Panc1 (cell line): ENCODE data around the gene PCMTD2. TPM values are rescaled to one million over a fixed set of nuclear protein-coding genes. Genes with fewer than 3 reads are reported as not detected.

Source experiments
- ATAC-seq: fragments of 200-7000 bp; cut with Tn5 transposase; 2 replicates; pipeline ENCODE4 v1.9.1; 2020; ENCODE audit warnings: mild to moderate bottlenecking, moderate library complexity
- BruUV-seq: library from RNA; stranded (reverse); fragments of 400-500 nt; replicated peaks from 2 replicates; lab custom pipeline; 2021; lab: Mats Ljungman, UMichigan
- CTCF ChIA-PET: fragments of 300-600 bp; sonication (Branson Sonifier 250); formaldehyde crosslinking; loops from one replicate; lab custom pipeline; 2022; ENCODE audit warnings: antibody characterized with exemption; lab: Charles Lee
- POLR2A ChIA-PET: fragments of 300-600 bp; sonication (Branson Sonifier 250); formaldehyde crosslinking; loops from one replicate; lab custom pipeline; 2022; ENCODE audit warnings: antibody characterized with exemption; lab: Charles Lee
- DNase-seq: peaks from one replicate; pipeline ENCODE4 v3.0.0-alpha.2; 2010; ENCODE audit warnings: low read depth, low spot score
- H3K27ac ChIP-seq: 2 replicates; pipeline ENCODE4 v1.5.1; 2011; ENCODE audit warnings: mild to moderate bottlenecking, low read length, inconsistent platforms
- H3K27me3 ChIP-seq: fragments of 200-500 bp; sonication (Bioruptor generic); 2 replicates; pipeline ENCODE4 v1.6.0; 2014; ENCODE audit warnings: low read length, inconsistent platforms; ENCODE audit not compliant: control insufficient read depth, insufficient read depth
- H3K36me3 ChIP-seq: fragments of 200-500 bp; sonication (Bioruptor generic); 2 replicates; pipeline ENCODE4 v1.5.1; 2014; ENCODE audit warnings: inconsistent platforms, mild to moderate bottlenecking, low read length, moderate library complexity; ENCODE audit not compliant: control insufficient read depth, insufficient read depth
- H3K4me1 ChIP-seq: 2 replicates; pipeline ENCODE4 v1.5.1; 2011; ENCODE audit warnings: inconsistent platforms, mild to moderate bottlenecking, low read length, moderate library complexity; ENCODE audit not compliant: control insufficient read depth, insufficient read depth
- H3K4me3 ChIP-seq, 2 experiments: 2 replicates each; pipeline ENCODE4 v1.5.1; 2011 to 2012; ENCODE audit warnings: low read depth in 2 of 2, low read length in 2 of 2, mild to moderate bottlenecking in 2 of 2, inconsistent platforms in 1 of 2, moderate library complexity in 1 of 2
- H3K9me3 ChIP-seq: fragments of 200-500 bp; sonication (Bioruptor generic); 2 replicates; pipeline ENCODE4 v1.5.1; 2014; ENCODE audit warnings: low read depth, mild to moderate bottlenecking, inconsistent platforms, low read length, moderate library complexity; ENCODE audit not compliant: control insufficient read depth, insufficient read depth
- CTCF ChIP-seq: fragments of 450-650 bp; IDR thresholded peaks from 2 replicates; pipeline ENCODE4 v1.5.1; 2017; ENCODE audit warnings: mild to moderate bottlenecking
- POLR2AphosphoS5 ChIP-seq: IDR thresholded peaks from 2 replicates; pipeline ENCODE4 v1.6.1; 2012; ENCODE audit warnings: mild to moderate bottlenecking, low read depth, low read length, moderate library complexity
- SIN3A ChIP-seq: IDR thresholded peaks from 2 replicates; pipeline ENCODE4 v1.6.1; 2012; ENCODE audit warnings: low read depth, mild to moderate bottlenecking, low read length, moderate library complexity, borderline replicate concordance; ENCODE audit not compliant: insufficient read depth
- TCF7L2 ChIP-seq: IDR thresholded peaks from 2 replicates; pipeline ENCODE4 v1.6.1; 2011; ENCODE audit warnings: mild to moderate bottlenecking, low read depth, low read length, inconsistent platforms
- in situ Hi-C: cut with HindIII; loops from 2 replicates; pipeline ENCODE4 v1.10.0; 2016; ENCODE audit warnings: low sequenced_read_pairs, low pct_unique_long_range_greater_than_20kb
- intact Hi-C: fragments of 100-400 bp; cut with micrococcal nuclease; formaldehyde crosslinking; loops from one replicate; pipeline ENCODE4 v1.10.0; 2022; ENCODE audit not compliant: unreplicated experiment
- total RNA-seq: library from RNA; stranded (reverse); gene quantifications from one replicate; pipeline ENCODE4 v1.2.1, GENCODE V29; 2021; ENCODE audit not compliant: unreplicated experiment
- TF ChIP-seq, protein P1 (sequence below), 2 experiments: IDR thresholded peaks; 2 replicates each; pipeline ENCODE4 v1.6.1; 2011 to 2012; ENCODE audit warnings: low read depth in 2 of 2, control low read depth in 1 of 2, low read length in 1 of 2, mild to moderate bottlenecking in 1 of 2, moderate library complexity in 1 of 2; ENCODE audit not compliant: insufficient read depth in 1 of 2

Gene PCMTD2
- total RNA-seq, 1 experiment from 2014 or later: 35.0 TPM

GRCh38 chr20:64210656-64211369 lies 44.7 kb upstream of the PCMTD2 start:
- ATAC-seq: no peak
- CTCF ChIA-PET: no interaction called here

DNA sequence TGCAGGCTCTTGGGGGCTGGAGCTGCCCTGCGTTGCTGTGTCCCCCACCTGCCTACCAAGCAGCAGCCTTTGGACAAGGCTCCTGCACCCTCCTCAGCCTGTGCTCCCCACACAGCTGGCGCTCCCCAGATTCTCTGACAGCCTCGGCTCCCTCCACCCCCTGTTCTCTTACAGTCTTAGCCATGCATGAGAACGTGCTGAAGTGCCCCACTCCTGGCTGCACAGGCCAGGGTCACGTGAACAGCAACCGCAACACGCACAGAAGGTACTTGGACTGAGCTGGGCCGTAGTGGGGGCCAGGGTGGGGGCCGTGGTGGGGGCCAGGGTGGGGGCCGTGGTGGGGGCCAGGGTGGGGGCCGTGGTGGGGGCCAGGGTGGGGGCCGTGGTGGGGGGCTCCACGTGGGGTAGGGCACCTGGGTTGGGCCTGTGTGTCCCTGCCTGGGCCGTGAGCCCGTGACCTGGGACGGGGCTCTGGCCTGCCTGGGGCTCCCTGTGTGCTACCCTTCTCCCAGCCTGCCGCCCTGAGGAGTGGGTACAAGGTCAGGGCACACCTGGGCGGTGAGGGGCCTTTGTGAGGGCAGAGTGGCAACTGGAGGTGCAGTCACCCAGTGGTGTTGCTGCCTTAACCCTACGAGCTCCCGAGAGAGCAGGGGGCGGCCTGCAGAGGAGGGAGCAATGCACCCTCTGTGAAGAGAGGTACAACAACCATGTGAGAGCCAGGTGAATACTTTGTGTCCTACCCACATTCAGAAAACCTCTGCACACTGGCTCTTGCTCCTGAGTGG lies 43.5 kb upstream of the PCMTD2 start:
- in situ Hi-C loops: no loop called here
- POLR2A ChIA-PET: no interaction called here
- H3K9me3 ChIP-seq: no peaks in the 10 kb centered on the region
- DNase-seq (no peak), ATAC-seq (no peak)
- intact Hi-C loops: no loop called here
- no peak overlapping the region for H3K4me3 ChIP-seq
- H3K4me1 ChIP-seq: no peaks in the 10 kb centered on the region
- CTCF ChIA-PET: no interaction called here
- no peaks in the 10 kb centered on the region for H3K27me3 ChIP-seq
- BruUV-seq: no TSS peak
- H3K36me3 ChIP-seq: no peaks in the 10 kb centered on the region
- TF ChIP-seq TCF7L2: no peak
- TF ChIP-seq CTCF: no peak
- TF ChIP-seq, protein P1, sequence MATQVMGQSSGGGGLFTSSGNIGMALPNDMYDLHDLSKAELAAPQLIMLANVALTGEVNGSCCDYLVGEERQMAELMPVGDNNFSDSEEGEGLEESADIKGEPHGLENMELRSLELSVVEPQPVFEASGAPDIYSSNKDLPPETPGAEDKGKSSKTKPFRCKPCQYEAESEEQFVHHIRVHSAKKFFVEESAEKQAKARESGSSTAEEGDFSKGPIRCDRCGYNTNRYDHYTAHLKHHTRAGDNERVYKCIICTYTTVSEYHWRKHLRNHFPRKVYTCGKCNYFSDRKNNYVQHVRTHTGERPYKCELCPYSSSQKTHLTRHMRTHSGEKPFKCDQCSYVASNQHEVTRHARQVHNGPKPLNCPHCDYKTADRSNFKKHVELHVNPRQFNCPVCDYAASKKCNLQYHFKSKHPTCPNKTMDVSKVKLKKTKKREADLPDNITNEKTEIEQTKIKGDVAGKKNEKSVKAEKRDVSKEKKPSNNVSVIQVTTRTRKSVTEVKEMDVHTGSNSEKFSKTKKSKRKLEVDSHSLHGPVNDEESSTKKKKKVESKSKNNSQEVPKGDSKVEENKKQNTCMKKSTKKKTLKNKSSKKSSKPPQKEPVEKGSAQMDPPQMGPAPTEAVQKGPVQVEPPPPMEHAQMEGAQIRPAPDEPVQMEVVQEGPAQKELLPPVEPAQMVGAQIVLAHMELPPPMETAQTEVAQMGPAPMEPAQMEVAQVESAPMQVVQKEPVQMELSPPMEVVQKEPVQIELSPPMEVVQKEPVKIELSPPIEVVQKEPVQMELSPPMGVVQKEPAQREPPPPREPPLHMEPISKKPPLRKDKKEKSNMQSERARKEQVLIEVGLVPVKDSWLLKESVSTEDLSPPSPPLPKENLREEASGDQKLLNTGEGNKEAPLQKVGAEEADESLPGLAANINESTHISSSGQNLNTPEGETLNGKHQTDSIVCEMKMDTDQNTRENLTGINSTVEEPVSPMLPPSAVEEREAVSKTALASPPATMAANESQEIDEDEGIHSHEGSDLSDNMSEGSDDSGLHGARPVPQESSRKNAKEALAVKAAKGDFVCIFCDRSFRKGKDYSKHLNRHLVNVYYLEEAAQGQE (IDR thresholded peaks at IDR 0.05; ENCODE audit: insufficient read depth in 1 of 2, low read depth in 2 of 2, low read length in 1 of 2): no peak
- TF ChIP-seq SIN3A: no peak
- no peak for TF ChIP-seq POLR2AphosphoS5
- H3K27ac ChIP-seq: no peak overlapping the region

More at GRCh38 chr20:64210656-64211369, 44.7 kb upstream of the PCMTD2 start:
- no peaks in the 10 kb centered on the region for H3K36me3 ChIP-seq
- POLR2A ChIA-PET: no interaction called here
- BruUV-seq: no TSS peak
- H3K27ac ChIP-seq: no peak overlapping the region
- no peak overlapping the region for H3K4me3 ChIP-seq
- TF ChIP-seq, protein P1 (IDR thresholded peaks at IDR 0.05; ENCODE audit: insufficient read depth in 1 of 2, low read depth in 2 of 2, low read length in 1 of 2): no peak
- no peaks in the 10 kb centered on the region for H3K9me3 ChIP-seq
- intact Hi-C loops (no loop called here), in situ Hi-C loops (no loop called here)
- H3K4me1 ChIP-seq: no peaks in the 10 kb centered on the region
- H3K27me3 ChIP-seq: no peaks in the 10 kb centered on the region
- DNase-seq: no peak
